ENCODE measurements around the gene GFER.

DNA sequence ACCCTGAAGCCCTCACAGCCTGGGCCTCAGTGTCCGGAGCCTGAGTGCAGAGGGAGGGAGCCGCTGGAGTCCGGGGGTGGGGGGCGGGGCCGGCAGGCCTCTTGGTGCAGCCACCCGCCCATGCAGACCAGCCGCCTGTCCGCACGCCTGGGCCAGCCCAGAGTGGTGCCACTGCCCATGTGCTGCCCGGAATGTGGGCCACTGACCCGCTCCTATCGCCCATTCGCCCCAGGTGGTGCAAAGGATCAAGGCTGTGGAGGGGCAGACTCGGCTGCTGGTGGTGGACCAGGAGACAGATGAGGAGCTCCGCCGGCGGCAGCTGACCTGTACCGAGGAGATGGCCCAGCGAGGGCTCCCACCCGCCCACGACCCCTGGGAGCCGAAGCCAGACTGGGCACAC, 45.4 kb downstream of the GFER start:
- TF ChIP-seq POLR2A (IDR thresholded peaks at IDR 0.05; ENCODE audit: low read length): no peak
- TF ChIP-seq GATA1 (IDR thresholded peaks at IDR 0.05; ENCODE audit: low read depth, low read length): no peak
